GM23248 (cell line): Measurements from ENCODE around the gene ZCCHC24.

Experiments used
- EZH2 ChIP-seq: fragments of 200-600 bp; sonication (generic); IDR thresholded peaks from 2 replicates; pipeline ENCODE4 v1.6.1; 2018; ENCODE audit warnings: antibody characterized with exemption, mild to moderate bottlenecking; ENCODE audit not compliant: insufficient read depth, poor library complexity, severe bottlenecking
- EZH2phosphoT487 ChIP-seq: fragments of 200-600 bp; sonication (generic); IDR thresholded peaks from 2 replicates; pipeline ENCODE4 v1.6.1; 2018; ENCODE audit warnings: antibody characterized with exemption, moderate library complexity, mild to moderate bottlenecking, low read depth; ENCODE audit not compliant: insufficient read depth

- TF ChIP-seq EZH2phosphoT487 (no peak), EZH2 (no peak)
These were observed 97.4 kb downstream of the ZCCHC24 start for GRCh38 chr10:79347894-79348639.
